Measurements from ENCODE around the gene IFNG-AS1.

The IFNG-AS1 gene

GRCh38 chr12:68007033-68007432 is 17.8 kb downstream of the IFNG-AS1 start:
- no peak overlapping the region for H2BK5ac ChIP-seq (ENCODE audit: low read length)
- WGBS (ENCODE audit: extremely low coverage, insufficient coverage, low lambda C conversion rate), result no CpG with 5 or more reads among the region's 1 CpG
- no peaks in the 10 kb centered on the region for H3K79me2 ChIP-seq (ENCODE audit: control insufficient read depth, insufficient read depth, low read length)
- H2BK15ac ChIP-seq (replicated peaks; ENCODE audit: low read depth), result no peak overlapping the region
- no peak overlapping the region for H3K4me2 ChIP-seq (ENCODE audit: low read length)
- no peak overlapping the region for H3K56ac ChIP-seq (ENCODE audit: low read length)
- no peak overlapping the region for H3K4me3 ChIP-seq (ENCODE audit: low read length)
- no peak overlapping the region for H3K18ac ChIP-seq (ENCODE audit: low read length)
- H4K8ac ChIP-seq (ENCODE audit: low read depth, low read length), result no peak overlapping the region
- H3K27me3 ChIP-seq (ENCODE audit: insufficient read depth, low read length, poor library complexity), result no peaks in the 10 kb centered on the region
- H2AK5ac ChIP-seq (ENCODE audit: low read length), result no peak overlapping the region
- H2BK120ac ChIP-seq (ENCODE audit: low read depth, low read length), result no peak overlapping the region
- no peak overlapping the region for H4K5ac ChIP-seq (ENCODE audit: low read length)
- no peak overlapping the region for H3K4ac ChIP-seq (ENCODE audit: low read depth, low read length)
- DNase-seq, result no peak
- no peak overlapping the region for H3K23ac ChIP-seq (ENCODE audit: low read length)
- no peaks in the 10 kb centered on the region for H3K79me1 ChIP-seq (ENCODE audit: low read length)
- no peak overlapping the region for H3K27ac ChIP-seq (ENCODE audit: low read depth, low read length)
- no peak overlapping the region for H3K9ac ChIP-seq (ENCODE audit: low read length)
- no peaks in the 10 kb centered on the region for H3K36me3 ChIP-seq (ENCODE audit: control insufficient read depth, insufficient read depth, low read length)
- H3K4me1 ChIP-seq (ENCODE audit: control insufficient read depth, low read depth, low read length), result peaks cover 2% of the 10 kb centered on the region

- no peak overlapping the region for H2BK5ac ChIP-seq (ENCODE audit: low read length)
- peaks cover 3% of the 10 kb centered on the region for H3K4me1 ChIP-seq (ENCODE audit: control insufficient read depth, low read depth, low read length)
- no peak overlapping the region for H2BK15ac ChIP-seq (replicated peaks; ENCODE audit: low read depth)
- H3K4ac ChIP-seq (ENCODE audit: low read depth, low read length), result no peak overlapping the region
- no peak overlapping the region for H3K23ac ChIP-seq (ENCODE audit: low read length)
- H3K27ac ChIP-seq (ENCODE audit: low read depth, low read length), result no peak overlapping the region
- no peaks in the 10 kb centered on the region for H3K36me3 ChIP-seq (ENCODE audit: control insufficient read depth, insufficient read depth, low read length)
- H3K79me2 ChIP-seq (ENCODE audit: control insufficient read depth, insufficient read depth, low read length), result no peaks in the 10 kb centered on the region
- no peak overlapping the region for H3K4me2 ChIP-seq (ENCODE audit: low read length)
- H3K27me3 ChIP-seq (ENCODE audit: insufficient read depth, low read length, poor library complexity), result no peaks in the 10 kb centered on the region
- no peak overlapping the region for H2BK120ac ChIP-seq (ENCODE audit: low read depth, low read length)
- no peak overlapping the region for H2AK5ac ChIP-seq (ENCODE audit: low read length)
- no peak overlapping the region for H3K4me3 ChIP-seq (ENCODE audit: low read length)
- no peaks in the 10 kb centered on the region for H3K79me1 ChIP-seq (ENCODE audit: low read length)
- no peak overlapping the region for H3K18ac ChIP-seq (ENCODE audit: low read length)
- no peak for DNase-seq
- no peak overlapping the region for H4K8ac ChIP-seq (ENCODE audit: low read depth, low read length)
- H4K5ac ChIP-seq (ENCODE audit: low read length), result no peak overlapping the region
- no peak overlapping the region for H3K9ac ChIP-seq (ENCODE audit: low read length)
- H3K56ac ChIP-seq (ENCODE audit: low read length), result no peak overlapping the region
Observed at GRCh38 chr12:68007466-68007865, 18.2 kb downstream of the IFNG-AS1 start.

- no peaks in the 10 kb centered on the region for H3K36me3 ChIP-seq (ENCODE audit: control insufficient read depth, insufficient read depth, low read length)
- H4K5ac ChIP-seq (ENCODE audit: low read length), result no peak overlapping the region
- H3K27ac ChIP-seq (ENCODE audit: low read depth, low read length), result no peak overlapping the region
- H2BK5ac ChIP-seq (ENCODE audit: low read length), result no peak overlapping the region
- peak overlapping the region; percentile 47 for H3K56ac ChIP-seq (ENCODE audit: low read length)
- no peak overlapping the region for H3K9ac ChIP-seq (ENCODE audit: low read length)
- H3K23ac ChIP-seq (ENCODE audit: low read length), result no peak overlapping the region
- no peak overlapping the region for H2BK120ac ChIP-seq (ENCODE audit: low read depth, low read length)
- H3K27me3 ChIP-seq (ENCODE audit: insufficient read depth, low read length, poor library complexity), result no peaks in the 10 kb centered on the region
- no peak overlapping the region for H3K4ac ChIP-seq (ENCODE audit: low read depth, low read length)
- no peak overlapping the region for H4K8ac ChIP-seq (ENCODE audit: low read depth, low read length)
- H3K18ac ChIP-seq (ENCODE audit: low read length), result no peak overlapping the region
- H3K4me1 ChIP-seq (ENCODE audit: control insufficient read depth, low read depth, low read length), result peaks cover 3% of the 10 kb centered on the region
- no peak overlapping the region for H2AK5ac ChIP-seq (ENCODE audit: low read length)
- H3K4me3 ChIP-seq (ENCODE audit: low read length), result no peak overlapping the region
- no peak for DNase-seq
- no CpG with 5 or more reads among the region's 6 CpGs for WGBS (ENCODE audit: extremely low coverage, insufficient coverage, low lambda C conversion rate)
- no peaks in the 10 kb centered on the region for H3K79me2 ChIP-seq (ENCODE audit: control insufficient read depth, insufficient read depth, low read length)
- no peak overlapping the region for H2BK15ac ChIP-seq (replicated peaks; ENCODE audit: low read depth)
- no peaks in the 10 kb centered on the region for H3K79me1 ChIP-seq (ENCODE audit: low read length)
- H3K4me2 ChIP-seq (ENCODE audit: low read length), result no peak overlapping the region
Observed at GRCh38 chr12:68011206-68011881, 22.1 kb downstream of the IFNG-AS1 start.

- no CpG with 5 or more reads among the region's 2 CpGs for WGBS (ENCODE audit: extremely low coverage, insufficient coverage, low lambda C conversion rate)
Observed at GRCh38 chr12:68011882-68012207, 22.6 kb downstream of the IFNG-AS1 start.

GRCh38 chr12:68012712-68013111 is 23.5 kb downstream of the IFNG-AS1 start:
- H3K79me1 ChIP-seq (ENCODE audit: low read length), result no peaks in the 10 kb centered on the region
- no peak overlapping the region for H2BK5ac ChIP-seq (ENCODE audit: low read length)
- no peak overlapping the region for H2BK120ac ChIP-seq (ENCODE audit: low read depth, low read length)
- H4K8ac ChIP-seq (ENCODE audit: low read depth, low read length), result no peak overlapping the region
- no peak overlapping the region for H3K27ac ChIP-seq (ENCODE audit: low read depth, low read length)
- no peaks in the 10 kb centered on the region for H3K27me3 ChIP-seq (ENCODE audit: insufficient read depth, low read length, poor library complexity)
- H3K23ac ChIP-seq (ENCODE audit: low read length), result no peak overlapping the region
- no peak overlapping the region for H3K4me3 ChIP-seq (ENCODE audit: low read length)
- no peak overlapping the region for H4K5ac ChIP-seq (ENCODE audit: low read length)
- H3K18ac ChIP-seq (ENCODE audit: low read length), result no peak overlapping the region
- no peaks in the 10 kb centered on the region for H3K79me2 ChIP-seq (ENCODE audit: control insufficient read depth, insufficient read depth, low read length)
- no peak overlapping the region for H3K56ac ChIP-seq (ENCODE audit: low read length)
- WGBS (ENCODE audit: extremely low coverage, insufficient coverage, low lambda C conversion rate), result no CpG with 5 or more reads among the region's 2 CpGs
- DNase-seq, result no peak
- H3K4me1 ChIP-seq (ENCODE audit: control insufficient read depth, low read depth, low read length), result peaks cover 3% of the 10 kb centered on the region
- H3K4me2 ChIP-seq (ENCODE audit: low read length), result no peak overlapping the region
- H3K9ac ChIP-seq (ENCODE audit: low read length), result no peak overlapping the region
- no peak overlapping the region for H3K4ac ChIP-seq (ENCODE audit: low read depth, low read length)
- no peak overlapping the region for H2BK15ac ChIP-seq (replicated peaks; ENCODE audit: low read depth)
- no peak overlapping the region for H2AK5ac ChIP-seq (ENCODE audit: low read length)
- no peaks in the 10 kb centered on the region for H3K36me3 ChIP-seq (ENCODE audit: control insufficient read depth, insufficient read depth, low read length)

More at GRCh38 chr12:68011882-68012207, 22.6 kb downstream of the IFNG-AS1 start:
- Histone ChIP-seq H3K23ac (ENCODE audit: low read length) (no peak overlapping the region), H4K8ac (ENCODE audit: low read depth, low read length) (no peak overlapping the region), H2BK120ac (ENCODE audit: low read depth, low read length) (no peak overlapping the region), H3K4ac (ENCODE audit: low read depth, low read length) (no peak overlapping the region), H3K56ac (ENCODE audit: low read length) (no peak overlapping the region), H3K4me1 (ENCODE audit: control insufficient read depth, low read depth, low read length) (peaks cover 3% of the 10 kb centered on the region), H3K9ac (ENCODE audit: low read length) (no peak overlapping the region), H3K36me3 (ENCODE audit: control insufficient read depth, insufficient read depth, low read length) (no peaks in the 10 kb centered on the region), H3K27ac (ENCODE audit: low read depth, low read length) (no peak overlapping the region), H3K4me2 (ENCODE audit: low read length) (no peak overlapping the region), H2AK5ac (ENCODE audit: low read length) (no peak overlapping the region), H3K27me3 (ENCODE audit: insufficient read depth, low read length, poor library complexity) (no peaks in the 10 kb centered on the region), H3K79me1 (ENCODE audit: low read length) (no peaks in the 10 kb centered on the region), H3K18ac (ENCODE audit: low read length) (no peak overlapping the region), H3K4me3 (ENCODE audit: low read length) (no peak overlapping the region), H2BK15ac (replicated peaks; ENCODE audit: low read depth) (no peak overlapping the region), H2BK5ac (ENCODE audit: low read length) (no peak overlapping the region), H3K79me2 (ENCODE audit: control insufficient read depth, insufficient read depth, low read length) (no peaks in the 10 kb centered on the region), H4K5ac (ENCODE audit: low read length) (no peak overlapping the region)
- peak; percentile 34 for DNase-seq

GRCh38 chr12:68013181-68013580 is 23.9 kb downstream of the IFNG-AS1 start:
- Histone ChIP-seq H4K5ac (ENCODE audit: low read length) (no peak overlapping the region), H2BK5ac (ENCODE audit: low read length) (peak overlapping the region; percentile 46), H3K79me1 (ENCODE audit: low read length) (no peaks in the 10 kb centered on the region), H2BK120ac (ENCODE audit: low read depth, low read length) (no peak overlapping the region), H3K27me3 (ENCODE audit: insufficient read depth, low read length, poor library complexity) (no peaks in the 10 kb centered on the region), H3K9ac (ENCODE audit: low read length) (no peak overlapping the region), H3K27ac (ENCODE audit: low read depth, low read length) (no peak overlapping the region), H3K36me3 (ENCODE audit: control insufficient read depth, insufficient read depth, low read length) (no peaks in the 10 kb centered on the region), H3K4ac (ENCODE audit: low read depth, low read length) (no peak overlapping the region), H3K4me1 (ENCODE audit: control insufficient read depth, low read depth, low read length) (peaks cover 3% of the 10 kb centered on the region), H3K4me2 (ENCODE audit: low read length) (no peak overlapping the region), H3K79me2 (ENCODE audit: control insufficient read depth, insufficient read depth, low read length) (no peaks in the 10 kb centered on the region), H3K18ac (ENCODE audit: low read length) (no peak overlapping the region), H3K56ac (ENCODE audit: low read length) (no peak overlapping the region), H2AK5ac (ENCODE audit: low read length) (no peak overlapping the region), H2BK15ac (replicated peaks; ENCODE audit: low read depth) (no peak overlapping the region), H3K4me3 (ENCODE audit: low read length) (no peak overlapping the region), H4K8ac (ENCODE audit: low read depth, low read length) (no peak overlapping the region), H3K23ac (ENCODE audit: low read length) (no peak overlapping the region)
- no peak for DNase-seq
- no CpG with 5 or more reads among the region's 1 CpG for WGBS (ENCODE audit: extremely low coverage, insufficient coverage, low lambda C conversion rate)

Data from mesendoderm (in vitro differentiated cells).